Measurements from ENCODE around the gene SPRYD3. TPM values are rescaled to one million over a fixed set of nuclear protein-coding genes. Genes with fewer than 3 reads are reported as not detected.
A peak's percentile ranks its signal among the peaks of the same experiment; 100 is the strongest.

Gene SPRYD3
- polyA plus RNA-seq, 3 donors: 17.8 to 26.9 (median 21.8) TPM

DNA sequence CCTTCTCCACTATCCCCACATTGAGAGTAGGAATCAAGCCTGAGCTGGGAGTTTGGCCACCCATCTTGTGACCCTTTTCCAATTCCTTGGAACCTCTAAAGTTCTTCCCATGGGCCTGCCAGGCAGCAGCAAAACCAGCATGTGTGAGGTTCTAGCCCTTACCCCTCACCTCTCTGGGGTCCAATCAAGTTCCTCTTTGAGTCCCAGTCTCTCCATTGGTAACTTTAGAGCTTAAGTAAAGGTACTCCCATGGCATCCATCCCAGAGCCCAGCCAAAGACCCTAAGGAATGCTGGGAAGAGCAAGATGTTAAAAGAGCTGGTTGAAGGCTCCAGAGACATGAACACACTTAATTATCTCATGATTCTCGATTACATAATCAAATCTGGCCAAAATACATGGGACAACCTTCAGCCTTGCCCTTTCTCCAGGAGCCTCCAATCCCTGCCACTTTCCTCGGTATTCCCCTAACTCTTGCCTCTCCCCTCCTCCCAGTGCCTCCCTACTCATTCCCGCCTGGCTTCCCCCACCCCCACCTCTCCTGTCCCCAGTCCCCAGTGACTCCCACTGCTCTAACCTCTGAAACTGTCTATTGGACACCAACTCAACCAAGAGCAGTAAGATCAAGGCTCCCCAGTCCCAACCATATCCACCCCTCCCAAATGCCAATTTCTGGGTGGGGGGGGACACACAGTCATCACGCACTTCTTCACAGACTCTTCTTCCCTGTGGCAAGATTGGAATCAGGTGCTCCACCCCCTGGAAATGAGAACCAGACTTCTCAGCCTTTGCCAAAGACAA is 34.1 kb downstream of the SPRYD3 start:
- intact Hi-C loops (cut with micrococcal nuclease): loop anchor here in 1 of 2 donors (10.0 kb wide), 1 partner anchor 50 kb away; the partner anchor contains the start of gene IGFBP6
- no peak overlapping the region for H3K4me2 ChIP-seq (replicated peaks; ENCODE audit: extremely low read depth, low read length, poor library complexity, severe bottlenecking)
- H3K36me3 Mint-ChIP-seq: peaks cover 15 to 24% of the 10 kb centered on the region in 2 donors
- peaks cover 0 to 7% (median 0%) of the 10 kb centered on the region in 7 donors for H3K9me3 Mint-ChIP-seq
- DNase-seq: no peak
- TF ChIP-seq, protein P1, sequence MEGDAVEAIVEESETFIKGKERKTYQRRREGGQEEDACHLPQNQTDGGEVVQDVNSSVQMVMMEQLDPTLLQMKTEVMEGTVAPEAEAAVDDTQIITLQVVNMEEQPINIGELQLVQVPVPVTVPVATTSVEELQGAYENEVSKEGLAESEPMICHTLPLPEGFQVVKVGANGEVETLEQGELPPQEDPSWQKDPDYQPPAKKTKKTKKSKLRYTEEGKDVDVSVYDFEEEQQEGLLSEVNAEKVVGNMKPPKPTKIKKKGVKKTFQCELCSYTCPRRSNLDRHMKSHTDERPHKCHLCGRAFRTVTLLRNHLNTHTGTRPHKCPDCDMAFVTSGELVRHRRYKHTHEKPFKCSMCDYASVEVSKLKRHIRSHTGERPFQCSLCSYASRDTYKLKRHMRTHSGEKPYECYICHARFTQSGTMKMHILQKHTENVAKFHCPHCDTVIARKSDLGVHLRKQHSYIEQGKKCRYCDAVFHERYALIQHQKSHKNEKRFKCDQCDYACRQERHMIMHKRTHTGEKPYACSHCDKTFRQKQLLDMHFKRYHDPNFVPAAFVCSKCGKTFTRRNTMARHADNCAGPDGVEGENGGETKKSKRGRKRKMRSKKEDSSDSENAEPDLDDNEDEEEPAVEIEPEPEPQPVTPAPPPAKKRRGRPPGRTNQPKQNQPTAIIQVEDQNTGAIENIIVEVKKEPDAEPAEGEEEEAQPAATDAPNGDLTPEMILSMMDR (IDR thresholded peaks at IDR 0.05): no peak
- H4K20me1 ChIP-seq (ENCODE audit: insufficient read depth, low read length): no peaks in the 10 kb centered on the region
- no peak overlapping the region for H3K4me3 ChIP-seq (replicated peaks in 1 of 3; ENCODE audit: low read depth in 2 of 3, low read length in 3 of 3)
- H3K79me2 ChIP-seq (ENCODE audit: insufficient read depth, low read length): no peaks in the 10 kb centered on the region
- peaks cover 10 to 16% of the 10 kb centered on the region in 2 donors for H3K36me3 ChIP-seq (replicated peaks in 1 of 2; ENCODE audit: control insufficient read depth in 1 of 2, insufficient read depth in 2 of 2, low read length in 2 of 2)
- H3K27ac ChIP-seq (ENCODE audit: low read depth in 1 of 2, low read length in 2 of 2): no peak overlapping the region
- WGBS (ENCODE audit: insufficient coverage): 92% methylated on average over 3 of the region's 4 CpGs
- H3K27me3 ChIP-seq (ENCODE audit: control insufficient read depth in 2 of 2, insufficient read depth in 2 of 2, low read length in 2 of 2): peaks cover 0 to 18% of the 10 kb centered on the region in 2 donors
- H3K27ac Mint-ChIP-seq: no peak overlapping the region
- peaks cover 23 to 38% (median 25%) of the 10 kb centered on the region in 3 donors for H3K27me3 Mint-ChIP-seq (ENCODE audit: low read depth in 3 of 3)
- H3K4me1 Mint-ChIP-seq: peaks cover 12% of the 10 kb centered on the region
- H3K4me1 ChIP-seq (ENCODE audit: control insufficient read depth in 1 of 2, insufficient read depth in 2 of 2, low read length in 2 of 2): peaks cover 12 to 16% of the 10 kb centered on the region in 2 donors
- no peaks in the 10 kb centered on the region for H3K9me3 ChIP-seq (replicated peaks in 1 of 2; ENCODE audit: control insufficient read depth in 1 of 2, insufficient read depth in 1 of 2, low read length in 2 of 2)
- no peak overlapping the region for H2AFZ ChIP-seq (ENCODE audit: insufficient read depth, low read depth, low read length, poor library complexity, severe bottlenecking)
- no peak overlapping the region for H3K9ac ChIP-seq (ENCODE audit: insufficient read depth, low read length, poor library complexity, severe bottlenecking)
- peak overlapping the region in 1 of 2 donors; percentile 100 for H3K4me3 Mint-ChIP-seq

- peaks cover 24 to 33% of the 10 kb centered on the region in 2 donors for H3K36me3 Mint-ChIP-seq
- peaks cover 0 to 7% (median 0%) of the 10 kb centered on the region in 7 donors for H3K9me3 Mint-ChIP-seq
- Histone ChIP-seq H3K27ac (ENCODE audit: low read depth in 1 of 2, low read length in 2 of 2) (no peak overlapping the region), H3K4me3 (replicated peaks in 1 of 3; ENCODE audit: low read depth in 2 of 3, low read length in 3 of 3) (no peak overlapping the region), H3K4me1 (ENCODE audit: control insufficient read depth in 1 of 2, insufficient read depth in 2 of 2, low read length in 2 of 2) (peaks cover 12 to 16% of the 10 kb centered on the region in 2 donors), H2AFZ (ENCODE audit: insufficient read depth, low read depth, low read length, poor library complexity, severe bottlenecking) (no peak overlapping the region), H3K27me3 (ENCODE audit: control insufficient read depth in 2 of 2, insufficient read depth in 2 of 2, low read length in 2 of 2) (peaks cover 0 to 18% of the 10 kb centered on the region in 2 donors), H3K36me3 (replicated peaks in 1 of 2; ENCODE audit: control insufficient read depth in 1 of 2, insufficient read depth in 2 of 2, low read length in 2 of 2) (peaks cover 20 to 26% of the 10 kb centered on the region in 2 donors), H3K4me2 (replicated peaks; ENCODE audit: extremely low read depth, low read length, poor library complexity, severe bottlenecking) (no peak overlapping the region), H3K9ac (ENCODE audit: insufficient read depth, low read length, poor library complexity, severe bottlenecking) (no peak overlapping the region), H4K20me1 (ENCODE audit: insufficient read depth, low read length) (peaks cover 3% of the 10 kb centered on the region), H3K9me3 (replicated peaks in 1 of 2; ENCODE audit: control insufficient read depth in 1 of 2, insufficient read depth in 1 of 2, low read length in 2 of 2) (no peaks in the 10 kb centered on the region), H3K79me2 (ENCODE audit: insufficient read depth, low read length) (no peaks in the 10 kb centered on the region)
- 78% methylated on average over 6 of the region's 10 CpGs for WGBS (ENCODE audit: insufficient coverage)
- intact Hi-C loops (cut with micrococcal nuclease): loop anchor here in 1 of 2 donors (10.0 kb wide), 1 partner anchor 51 kb away; the partner anchor contains the start of gene IGFBP6
- no peak overlapping the region for H3K4me3 Mint-ChIP-seq
- TF ChIP-seq, protein P1 (IDR thresholded peaks at IDR 0.05): no peak
- peaks cover 23 to 36% (median 25%) of the 10 kb centered on the region in 3 donors for H3K27me3 Mint-ChIP-seq (ENCODE audit: low read depth in 3 of 3)
- no peak for DNase-seq
- H3K27ac Mint-ChIP-seq: peak overlapping the region in 1 of 7 donors; percentile 33
- H3K4me1 Mint-ChIP-seq: peaks cover 13% of the 10 kb centered on the region
These were observed 35.1 kb downstream of the SPRYD3 start for GRCh38 chr12:53044052-53044581.
